Activated CD4-positive, alpha-beta T cell treated with anti-CD3 and anti-CD28 coated beads, Interleukin-2, amount 50 U/mL, for 48 hours (primary cell): ENCODE results near the gene C4orf54.

Experiments used
- DNase-seq, 2 experiments: peaks; one replicate each; pipeline ENCODE4 v3.0.0-alpha.2; 2020

Gene C4orf54

DNA sequence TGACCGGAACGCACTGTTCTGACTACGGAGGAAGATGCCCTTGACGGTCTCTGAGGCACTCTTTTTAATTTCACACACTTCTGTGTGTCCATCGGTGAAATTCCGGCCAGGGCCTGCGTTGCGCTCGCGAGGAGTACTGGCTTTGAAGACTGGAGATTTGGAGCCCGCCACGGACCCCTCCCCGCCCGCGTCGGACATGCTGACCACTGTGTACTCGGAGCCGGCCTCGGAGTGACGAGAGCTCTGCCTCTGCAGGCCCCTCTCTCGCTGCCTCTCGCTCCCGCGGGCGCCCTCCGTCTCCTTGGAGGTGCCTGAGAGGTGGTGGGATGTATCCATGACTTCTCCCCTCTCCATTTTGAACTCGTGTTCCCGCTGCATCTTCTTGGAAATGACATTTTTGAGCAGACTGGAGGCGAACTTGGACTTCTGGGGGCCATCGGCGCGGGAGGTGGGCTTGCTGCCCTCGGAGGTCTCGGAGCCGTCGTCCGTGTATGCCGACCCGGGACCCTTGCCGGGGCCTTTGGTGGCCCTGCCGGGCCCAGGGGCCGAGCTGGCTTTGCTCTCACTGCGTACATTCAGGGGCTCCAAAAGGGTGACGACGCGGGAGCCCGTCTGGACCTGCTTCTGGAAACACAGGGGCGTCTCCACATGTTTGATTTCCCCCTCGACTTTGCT, 5.7 kb downstream of the C4orf54 start:
- no peak for DNase-seq

DNA sequence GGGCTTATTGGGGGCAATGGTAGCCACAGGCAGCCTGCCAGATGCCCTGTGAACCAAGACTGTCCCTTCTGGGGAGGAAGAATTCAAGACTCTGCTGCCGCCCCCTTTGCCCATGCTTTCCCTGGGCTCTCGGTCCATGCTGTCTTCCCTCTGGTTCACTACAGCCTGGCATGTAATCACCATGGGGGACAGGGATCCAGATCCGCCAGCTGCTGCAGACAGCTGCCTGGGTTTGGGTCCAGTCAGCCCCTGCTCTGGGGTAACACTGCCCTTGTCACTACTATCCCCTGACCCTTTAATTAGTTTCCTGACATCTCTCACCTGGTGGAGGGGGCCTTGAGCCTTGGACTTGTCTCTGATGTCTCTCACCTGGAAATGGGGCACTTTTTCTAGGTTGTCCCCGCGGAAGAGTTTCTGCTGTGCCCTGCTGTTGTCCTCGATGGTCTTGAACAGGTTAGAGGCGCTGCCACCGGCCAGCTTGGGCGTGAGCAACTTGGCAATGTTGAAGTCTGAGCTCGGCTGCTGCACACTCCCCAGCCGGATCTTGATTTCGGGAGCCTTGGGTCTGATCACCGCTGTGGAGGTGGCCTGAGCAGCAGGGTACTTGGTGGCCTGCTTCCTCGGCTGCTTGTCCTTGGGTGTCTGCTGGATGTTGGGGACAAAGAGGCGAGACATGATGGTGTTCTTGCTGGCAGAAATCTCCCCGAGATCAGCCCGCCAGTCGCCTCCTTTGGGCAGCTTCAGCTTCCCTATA, 6.4 kb downstream of the C4orf54 start:
- DNase-seq, result no peak

DNA sequence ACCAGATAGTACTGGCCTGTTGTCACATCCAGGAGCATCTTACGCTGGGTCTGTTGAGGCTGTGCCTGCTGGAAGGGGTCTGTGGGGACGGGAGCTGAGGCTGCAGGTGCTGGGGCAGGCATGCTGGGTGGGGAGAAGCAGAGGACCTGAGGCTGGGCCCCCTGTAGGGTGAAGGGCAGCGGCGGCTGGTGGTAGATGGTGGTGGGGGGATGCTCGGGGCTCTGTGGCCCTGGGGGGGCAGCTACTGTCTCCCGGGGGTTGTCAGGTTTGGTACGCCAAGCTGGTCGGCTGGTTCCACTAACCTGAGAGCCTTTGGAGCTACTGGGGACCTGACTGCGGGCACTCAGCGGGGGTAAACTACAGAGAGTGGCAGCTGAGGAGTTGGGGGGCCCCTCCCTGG, 7.8 kb downstream of the C4orf54 start:
- DNase-seq, result no peak

DNA sequence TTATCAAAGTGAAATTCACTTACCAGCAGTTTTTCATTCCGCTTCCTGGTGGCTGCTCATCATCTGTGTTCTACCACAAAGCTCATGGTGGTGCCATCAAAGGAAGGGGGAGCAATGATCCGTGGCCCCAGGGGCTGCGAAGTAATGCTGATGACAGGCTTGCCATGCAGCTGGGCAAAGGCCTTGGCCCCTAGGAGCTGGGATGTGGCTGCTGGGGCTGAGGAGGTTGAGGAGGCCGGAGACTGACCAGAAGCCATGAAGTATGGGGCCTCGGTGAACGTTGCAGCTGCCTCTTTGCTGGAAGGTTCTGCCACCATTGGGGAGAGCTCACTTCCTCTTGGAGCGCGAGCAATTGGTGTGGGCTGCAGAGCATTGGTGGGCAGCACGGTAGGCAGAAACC, 8.4 kb downstream of the C4orf54 start:
- no peak for DNase-seq

DNA sequence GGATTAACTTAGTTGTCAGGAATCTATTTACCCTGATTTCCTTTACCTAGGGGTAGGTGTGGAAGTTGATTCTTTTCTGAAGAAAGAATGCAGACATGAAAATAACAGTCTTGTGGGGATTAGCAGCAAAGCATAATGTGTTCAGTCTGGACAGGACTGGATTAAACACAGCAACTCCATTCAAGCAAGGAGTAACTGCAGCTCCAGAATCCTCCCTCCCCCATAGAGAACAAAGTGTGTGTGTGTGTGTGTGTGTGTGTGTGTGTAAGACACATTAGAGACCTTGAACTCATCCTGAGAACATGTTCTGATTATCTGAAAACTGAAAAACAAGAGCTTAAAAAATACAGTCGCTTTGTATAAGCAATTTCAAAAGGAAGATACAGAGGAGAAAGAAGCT, 9.3 kb downstream of the C4orf54 start:
- DNase-seq, result no peak

DNA sequence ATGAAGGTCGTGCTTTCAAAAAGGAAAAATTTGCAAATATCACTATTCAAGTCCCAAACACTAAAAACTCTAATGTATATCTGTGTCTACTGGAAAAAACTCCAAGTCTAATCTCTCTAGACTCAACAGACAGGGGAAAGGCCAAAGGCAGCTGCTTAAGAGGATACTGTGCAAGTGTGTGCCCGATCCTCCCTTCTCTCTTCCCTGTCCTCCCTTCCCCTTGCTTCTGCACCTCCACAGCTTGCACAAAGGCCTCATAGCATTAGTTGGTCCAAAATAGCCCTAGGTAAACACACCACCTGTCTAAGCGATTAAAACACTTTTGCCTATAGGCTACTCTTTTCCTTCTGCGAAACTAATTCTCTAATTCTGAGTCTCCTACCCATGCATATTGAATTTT, 10.6 kb downstream of the C4orf54 start:
- no peak for DNase-seq

DNA sequence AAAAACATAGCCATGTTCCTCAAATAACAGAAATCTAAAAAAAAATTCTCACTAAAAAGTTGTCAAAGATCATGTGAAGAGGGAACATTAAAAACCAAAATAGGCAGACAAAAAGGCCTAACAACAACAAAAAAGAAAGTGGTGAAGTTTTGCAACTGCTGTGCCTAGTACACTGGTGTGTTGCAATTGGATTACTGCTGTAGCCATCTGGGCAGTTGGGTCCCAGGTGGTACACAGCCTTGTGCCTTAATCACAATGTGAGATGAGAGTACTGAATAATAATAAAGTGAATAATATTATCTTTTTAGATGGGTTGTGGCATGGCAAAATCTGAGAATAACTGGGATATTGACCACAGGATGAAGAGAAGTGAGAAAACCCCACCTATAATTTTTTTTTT, 12.0 kb downstream of the C4orf54 start:
- DNase-seq, result no peak

DNA sequence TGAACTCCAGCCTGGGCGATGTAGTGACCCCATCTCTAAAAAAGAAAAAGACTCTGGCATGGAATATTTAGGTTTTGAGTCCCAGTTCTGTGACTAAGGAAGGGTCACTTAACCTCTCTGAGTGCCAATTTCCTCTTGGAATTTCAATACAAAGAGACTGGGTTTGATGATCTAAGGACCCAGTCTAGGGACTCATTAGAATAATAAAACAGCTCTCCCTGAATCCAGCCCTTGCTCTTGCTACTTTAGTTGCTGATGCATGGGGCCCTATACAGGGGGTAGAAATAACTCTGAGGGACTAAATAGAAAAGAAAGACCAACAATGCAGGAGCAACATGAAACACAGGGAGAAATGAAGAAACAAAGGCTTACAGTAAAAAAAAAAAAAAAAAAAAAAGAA, 12.6 kb downstream of the C4orf54 start:
- no peak for DNase-seq

DNA sequence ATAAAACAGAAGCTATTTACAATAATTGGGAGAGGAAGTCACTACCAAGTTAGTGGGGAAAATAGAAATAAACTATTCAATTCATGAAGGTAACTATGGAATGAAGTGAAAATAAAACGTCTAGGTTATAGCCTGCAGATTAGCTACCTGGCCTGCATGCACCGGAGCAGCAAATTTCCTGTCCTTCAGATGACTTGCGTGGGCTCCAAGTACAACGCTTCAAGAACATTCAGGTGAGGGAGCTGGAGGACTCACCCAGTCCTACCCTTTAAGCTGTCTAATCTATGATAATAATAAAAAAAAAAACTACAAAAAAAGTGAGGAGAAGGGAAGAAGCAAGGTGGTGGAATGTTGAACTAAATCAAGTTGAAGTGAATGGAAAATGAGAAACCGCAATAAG, 13.2 kb downstream of the C4orf54 start:
- no peak for DNase-seq

DNA sequence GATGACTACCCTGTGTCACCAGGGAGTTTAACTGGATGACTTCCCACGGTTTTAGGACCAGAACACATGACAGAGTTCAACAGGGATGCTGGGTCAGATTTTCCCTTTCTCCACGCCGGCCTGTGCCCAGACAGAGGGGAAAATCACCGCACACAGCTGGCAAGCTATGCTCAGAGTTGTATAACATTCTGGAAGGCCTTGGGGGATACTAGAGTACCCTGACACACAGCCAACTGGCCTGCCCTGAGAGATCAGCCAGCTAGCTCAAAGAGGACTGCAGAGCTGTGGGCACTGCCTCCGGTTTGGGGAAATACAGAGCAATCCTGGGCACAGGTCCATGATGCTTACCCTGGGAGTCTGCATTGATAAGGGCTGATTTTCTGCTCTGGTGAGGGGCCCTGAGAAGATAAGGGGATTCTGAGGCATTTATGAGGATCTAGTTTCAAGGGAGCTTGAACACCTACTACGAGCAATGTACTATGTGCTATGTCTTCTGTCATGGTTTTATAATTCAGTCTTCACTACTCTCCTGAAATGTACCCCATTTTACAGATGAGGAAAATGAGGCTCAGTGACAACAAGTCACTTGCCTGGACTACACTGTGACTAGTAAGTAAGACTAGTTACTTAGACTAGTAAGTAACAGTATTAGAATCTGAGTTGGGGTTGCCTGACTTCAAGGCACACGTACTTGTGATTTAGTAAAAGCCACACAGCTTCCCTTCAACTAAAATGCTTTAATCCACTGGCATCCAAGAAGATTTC, 14.7 kb downstream of the C4orf54 start:
- DNase-seq, result no peak

DNA sequence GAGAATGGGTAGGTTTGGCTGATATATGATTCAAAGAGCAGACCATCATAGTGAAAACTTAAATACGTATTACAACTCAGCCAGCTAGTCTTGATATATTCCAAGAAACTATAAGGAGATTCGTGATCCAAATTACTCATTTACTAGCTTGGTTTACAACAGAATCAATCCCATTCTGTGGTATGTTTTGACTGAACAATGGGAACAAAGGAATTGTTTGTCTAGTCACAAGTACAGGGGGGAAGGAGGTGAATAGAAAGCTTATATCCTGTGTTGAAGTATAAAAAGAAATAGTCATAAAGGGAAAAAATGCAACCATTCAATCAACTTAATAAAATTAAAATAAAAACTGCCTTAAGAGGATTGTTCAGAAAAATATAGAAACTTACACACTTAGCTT, 17.0 kb downstream of the C4orf54 start:
- DNase-seq, result no peak

DNA sequence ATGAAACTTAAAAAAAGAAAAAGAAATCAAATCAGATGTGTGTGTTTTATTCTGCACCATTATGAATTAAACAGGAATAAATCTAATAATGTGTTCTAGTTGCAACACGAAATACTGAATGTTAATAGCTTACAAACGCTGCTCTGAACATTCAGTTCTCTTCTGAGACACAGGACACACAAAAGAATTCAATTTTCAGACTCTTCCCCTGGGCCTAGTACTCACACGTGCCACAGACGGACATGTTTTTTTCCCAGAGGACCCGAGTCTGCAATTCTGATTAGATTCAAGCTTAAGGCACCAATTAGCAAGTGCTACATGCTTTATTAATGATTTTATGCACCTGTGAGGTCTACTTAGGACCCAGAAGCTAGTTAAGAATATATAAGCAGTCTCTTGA, 20.5 kb downstream of the C4orf54 start:
- no peak for DNase-seq

DNA sequence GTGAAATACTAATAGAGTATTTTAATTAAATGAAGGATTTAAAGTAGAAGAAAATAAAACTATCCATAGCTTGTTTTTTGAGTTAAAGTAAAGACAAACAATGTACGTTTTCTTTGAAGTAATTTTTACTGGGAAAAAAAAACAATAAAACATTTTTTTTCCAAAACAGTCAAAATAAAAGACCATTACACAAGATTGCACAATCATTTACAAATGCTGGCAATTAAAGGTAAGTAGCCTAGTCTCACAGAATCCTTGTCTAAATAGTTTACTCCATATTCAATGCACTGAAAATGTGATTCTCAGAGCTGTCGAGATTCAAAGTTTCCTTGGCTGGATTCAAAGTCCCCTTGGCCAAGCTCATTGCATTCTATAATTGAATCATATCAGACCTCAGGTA, 21.2 kb downstream of the C4orf54 start:
- DNase-seq, result no peak

DNA sequence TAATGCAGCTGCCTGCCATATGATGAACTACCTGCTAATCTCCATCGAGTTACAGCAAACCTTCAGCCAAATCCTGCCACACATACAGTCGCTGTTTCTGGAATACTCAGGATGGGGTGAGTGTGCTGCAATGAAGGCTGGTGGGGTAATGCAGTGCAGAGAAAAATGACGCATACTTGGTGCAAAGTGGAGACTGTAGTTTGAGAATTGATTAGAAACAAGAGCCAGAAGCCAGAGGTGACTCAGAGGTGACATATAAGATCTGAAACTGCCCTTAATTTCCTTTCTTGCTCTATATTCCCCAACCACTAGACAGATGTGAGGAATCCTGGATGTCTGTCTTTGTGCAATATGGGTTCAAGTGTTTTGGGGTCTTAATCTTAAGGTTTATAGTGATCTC, 22.0 kb downstream of the C4orf54 start:
- DNase-seq, result no peak

DNA sequence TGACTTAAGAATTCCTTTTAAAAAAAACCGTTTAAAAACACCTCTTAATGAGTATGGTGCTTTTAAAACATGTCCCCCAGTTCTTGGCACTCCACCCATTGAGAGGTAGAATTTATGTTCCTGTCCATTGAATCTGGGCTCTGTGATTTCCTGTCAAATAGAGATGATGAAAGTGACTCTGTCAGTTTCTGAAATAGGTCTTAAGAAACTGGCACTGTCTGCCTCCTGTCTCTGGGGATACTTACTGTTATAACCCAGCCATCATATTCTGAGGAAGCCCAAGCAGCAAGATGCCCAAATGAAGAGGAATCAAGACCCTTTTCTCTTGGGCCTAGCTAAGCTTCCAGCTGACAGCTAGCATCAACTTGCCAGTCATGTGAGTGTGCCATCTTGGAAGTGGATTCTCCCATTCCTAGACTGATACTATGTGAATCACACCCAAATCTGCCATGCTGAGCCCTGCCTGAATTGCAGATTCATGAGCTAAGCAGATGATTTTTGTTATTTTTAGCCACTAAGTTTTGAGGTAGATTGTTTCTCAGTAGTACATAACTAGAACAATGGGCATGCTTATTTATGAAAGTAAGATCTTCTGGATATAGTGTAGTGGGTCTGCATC, 22.8 kb downstream of the C4orf54 start:
- DNase-seq, result no peak

DNA sequence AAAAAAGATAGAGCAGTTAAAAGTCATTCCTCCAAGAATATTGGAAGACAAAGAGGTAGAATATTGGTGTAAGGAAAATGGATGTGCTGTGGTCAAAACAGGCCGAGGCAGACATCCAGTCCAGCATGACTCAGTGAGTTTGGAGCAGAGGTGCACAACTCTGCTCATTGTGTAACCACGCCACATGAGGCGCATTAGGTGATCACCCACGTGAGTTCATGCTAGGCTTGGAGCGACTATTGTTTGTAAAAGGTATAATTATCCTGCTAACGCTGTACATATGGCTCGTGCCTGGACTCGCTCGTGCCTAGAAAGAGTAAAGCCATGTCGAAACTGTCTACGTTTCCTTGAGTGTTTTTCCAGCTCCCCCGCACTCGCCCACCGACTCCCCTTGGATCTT, 23.9 kb downstream of the C4orf54 start:
- DNase-seq, result no peak

DNA sequence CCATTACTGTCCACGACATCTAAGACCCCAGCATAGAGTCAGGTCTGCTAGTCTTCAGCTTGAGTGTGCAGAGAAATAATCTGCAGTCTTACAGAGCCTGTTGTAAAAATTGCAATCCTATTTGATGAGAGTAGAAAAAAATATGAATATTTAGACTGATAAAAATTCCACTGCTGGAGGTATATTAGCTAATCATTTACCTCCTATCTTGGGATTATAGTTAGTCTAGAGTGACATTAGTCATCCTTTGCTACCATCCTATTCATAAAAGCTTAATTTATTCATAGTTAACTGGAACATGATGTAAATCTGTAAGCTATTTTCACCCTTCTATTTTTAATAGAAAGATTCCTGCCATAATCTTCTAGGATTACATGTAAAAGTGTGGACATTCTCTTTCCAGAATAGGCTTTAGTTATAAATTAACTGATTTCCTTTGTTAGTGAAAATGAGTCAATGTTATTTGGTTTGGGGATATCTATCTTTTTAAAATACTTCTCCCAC, 26.7 kb downstream of the C4orf54 start:
- no peak for DNase-seq

DNA sequence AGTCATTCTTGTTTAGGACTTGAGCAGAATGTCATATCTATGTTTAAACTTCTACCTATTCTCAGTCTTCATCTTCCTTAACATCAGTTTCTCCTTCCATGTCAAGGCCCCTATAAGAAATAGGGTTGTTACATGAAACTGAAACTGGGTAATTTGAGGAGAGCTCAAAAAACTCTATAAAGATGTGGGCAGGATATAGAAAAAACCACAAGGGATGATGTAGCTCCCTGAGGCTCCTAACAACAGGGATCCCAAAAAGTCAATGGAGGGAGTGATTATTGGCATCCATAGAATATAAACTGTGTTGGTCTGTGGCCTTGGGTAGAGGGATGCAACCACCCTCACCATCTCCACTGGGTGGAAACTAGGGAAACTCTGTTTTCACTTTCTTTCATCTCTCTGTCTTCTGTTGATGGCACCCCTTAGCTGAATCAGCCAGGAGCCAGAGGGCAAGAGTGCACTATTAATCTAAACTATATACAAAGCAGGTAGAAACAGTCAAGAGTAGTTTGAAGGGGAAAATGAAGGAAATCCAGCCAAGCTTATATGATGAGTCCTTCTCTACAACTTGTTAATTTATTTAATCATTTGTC, 27.6 kb downstream of the C4orf54 start:
- no peak for DNase-seq

DNA sequence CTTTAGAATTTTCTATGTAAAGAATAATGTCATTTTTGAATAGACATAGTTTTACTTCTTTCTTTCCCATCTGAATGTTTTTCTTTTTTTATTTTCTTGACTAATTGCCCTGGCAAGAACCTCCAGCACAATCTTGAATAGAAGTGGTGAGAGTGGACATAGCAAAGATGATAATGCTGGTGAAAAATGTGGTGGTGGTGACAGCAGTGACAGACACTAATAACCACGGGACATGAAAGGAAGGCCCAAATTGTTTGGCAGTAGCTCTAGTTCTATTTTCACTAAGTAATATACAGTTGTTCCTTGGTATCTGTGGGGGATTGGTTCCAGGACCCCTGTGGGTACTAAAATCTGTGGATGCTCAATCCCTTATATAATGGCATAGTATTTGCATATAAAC, 29.6 kb downstream of the C4orf54 start:
- DNase-seq, result no peak

DNA sequence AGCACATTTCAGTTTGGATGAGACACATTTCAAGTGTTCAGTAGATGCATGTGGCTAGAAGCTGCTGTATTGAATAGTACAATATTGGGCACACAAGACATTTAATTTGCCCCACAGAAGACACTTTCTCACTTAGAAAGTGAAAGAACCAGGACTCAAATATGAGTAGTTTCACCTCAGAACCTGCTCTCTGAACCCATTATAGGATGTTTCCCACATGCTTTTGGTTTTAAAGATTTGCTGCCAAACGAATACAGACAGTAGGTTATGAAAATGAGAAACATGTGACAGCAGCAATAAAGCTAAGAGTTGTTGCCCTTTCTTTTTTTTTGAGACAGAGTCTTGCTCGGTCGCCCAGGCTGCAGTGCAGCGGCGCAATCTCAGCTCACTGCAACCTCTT, 32.3 kb downstream of the C4orf54 start:
- no peak for DNase-seq

DNA sequence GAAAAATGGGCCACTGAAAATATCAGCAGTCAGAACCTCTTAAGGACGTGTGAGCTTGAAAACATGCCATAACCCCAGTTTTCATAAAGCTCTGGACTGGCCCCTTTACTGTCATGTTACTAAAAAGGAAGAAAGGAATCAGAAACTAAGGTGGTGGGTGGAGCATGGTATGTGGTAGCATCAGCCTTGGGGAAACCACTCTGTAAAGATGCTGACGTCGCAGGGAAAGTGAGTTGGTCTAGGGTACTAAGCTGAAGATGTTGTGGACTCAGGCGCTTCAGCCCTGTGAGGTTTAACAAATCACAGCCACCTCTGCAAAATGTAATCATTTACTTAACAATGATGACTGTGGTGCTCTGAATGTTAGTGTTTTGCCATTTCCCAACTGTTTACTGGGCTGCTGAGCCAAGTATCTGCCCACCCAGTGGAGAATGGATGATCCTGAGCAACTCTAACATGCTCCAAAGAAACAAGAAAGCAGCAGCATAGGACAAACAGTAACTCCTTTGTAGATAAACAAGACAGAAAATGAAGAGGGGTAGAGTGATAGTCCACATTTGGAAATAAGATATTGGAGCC, 33.4 kb downstream of the C4orf54 start:
- DNase-seq, result no peak

DNA sequence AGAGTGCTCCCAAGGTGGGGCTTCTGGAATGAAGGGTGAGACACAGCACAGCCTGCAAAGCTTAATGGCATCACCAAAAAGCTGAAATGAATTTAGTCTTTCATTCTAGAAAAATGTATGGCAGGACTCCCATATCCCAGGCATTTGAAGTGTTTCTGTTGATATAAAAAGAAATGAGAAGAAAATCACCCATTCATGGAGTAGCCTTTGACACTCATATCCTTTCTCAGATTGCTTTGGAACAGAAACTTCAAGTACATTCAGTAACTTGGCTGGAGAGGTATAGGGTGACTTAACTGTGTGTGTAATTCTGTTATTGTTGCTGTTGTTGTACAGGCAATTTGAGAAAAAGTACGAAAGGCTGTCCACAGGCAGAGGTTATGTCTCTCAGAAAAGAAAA, 35.3 kb downstream of the C4orf54 start:
- DNase-seq, result no peak

DNA sequence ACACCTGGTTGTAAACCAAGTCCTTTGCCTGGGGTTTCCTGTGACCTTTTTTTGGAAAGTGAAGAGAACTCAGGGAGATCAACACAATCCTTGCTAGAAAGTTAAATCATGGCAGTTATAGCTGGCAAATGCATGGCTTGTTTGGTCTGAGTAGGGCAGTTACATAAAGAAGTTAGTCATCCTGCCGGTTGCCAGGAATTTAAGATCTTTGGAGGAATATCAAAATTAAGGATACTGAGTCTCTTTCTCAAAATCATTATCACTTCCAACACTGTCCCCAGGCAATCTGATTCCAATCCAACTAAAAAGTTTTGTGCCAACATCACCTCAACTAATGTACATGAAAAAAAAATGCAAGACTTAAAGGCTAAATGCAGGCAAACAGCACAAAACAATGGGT, 40.3 kb downstream of the C4orf54 start:
- no peak for DNase-seq
